Muscle of leg (tissue), 11 donors: Measurements from ENCODE around the gene VSTM2L. TPM values are rescaled to one million over a fixed set of nuclear protein-coding genes. Genes with fewer than 3 reads are reported as not detected.

ENCODE experiments used
- DNase-seq: peaks from one replicate; pipeline ENCODE4 v3.0.0; 2013
- H3K27ac ChIP-seq: one replicate; pipeline ENCODE4 v1.5.1; 2013; ENCODE audit warnings: mild to moderate bottlenecking, low read length, control low read depth
- H3K27me3 ChIP-seq: one replicate; pipeline ENCODE4 v1.6.1; 2013; ENCODE audit warnings: low read length; ENCODE audit not compliant: control insufficient read depth, insufficient read depth
- H3K36me3 ChIP-seq: one replicate; pipeline ENCODE4 v1.6.1; 2013; ENCODE audit warnings: low read length; ENCODE audit not compliant: control insufficient read depth, insufficient read depth
- H3K4me1 ChIP-seq: one replicate; pipeline ENCODE4 v1.6.1; 2013; ENCODE audit warnings: low read length; ENCODE audit not compliant: control insufficient read depth, insufficient read depth
- H3K4me3 ChIP-seq: one replicate; pipeline ENCODE4 v1.5.1; 2013; ENCODE audit warnings: low read length, control low read depth
- H3K9me3 ChIP-seq: replicated peaks from 2 replicates; pipeline ENCODE4 v1.6.1; 2013; ENCODE audit warnings: low read depth, low read length; ENCODE audit not compliant: control insufficient read depth
- WGBS: methylation state at CpG from one replicate; pipeline ENCODE4 v1.1.5; 2013; ENCODE audit warnings: missing lambda C conversion rate; ENCODE audit not compliant: insufficient coverage; 5-methylcytosine and 5-hydroxymethylcytosine counted together
- polyA plus RNA-seq, 8 donors: library from polyadenylated mRNA; unstranded; fragments of 120-200 nt; gene quantifications; one replicate each; pipeline versions ENCODE4 v1.2.1 to v1.2.3, GENCODE V29; 2013; ENCODE audit warnings: inconsistent platforms in 1 of 8, low replicate concordance in 1 of 8; ENCODE audit not compliant: insufficient read length in 8 of 8, insufficient read depth in 1 of 8
- total RNA-seq: library from RNA; stranded (reverse); fragments of 120-200 nt; gene quantifications from one replicate; pipeline ENCODE4 v1.2.4, GENCODE V29; 2013

The VSTM2L gene
- total and polyA plus RNA-seq, 9 donors, result 1.6 to 7.1 (median 3.0) TPM

DNA sequence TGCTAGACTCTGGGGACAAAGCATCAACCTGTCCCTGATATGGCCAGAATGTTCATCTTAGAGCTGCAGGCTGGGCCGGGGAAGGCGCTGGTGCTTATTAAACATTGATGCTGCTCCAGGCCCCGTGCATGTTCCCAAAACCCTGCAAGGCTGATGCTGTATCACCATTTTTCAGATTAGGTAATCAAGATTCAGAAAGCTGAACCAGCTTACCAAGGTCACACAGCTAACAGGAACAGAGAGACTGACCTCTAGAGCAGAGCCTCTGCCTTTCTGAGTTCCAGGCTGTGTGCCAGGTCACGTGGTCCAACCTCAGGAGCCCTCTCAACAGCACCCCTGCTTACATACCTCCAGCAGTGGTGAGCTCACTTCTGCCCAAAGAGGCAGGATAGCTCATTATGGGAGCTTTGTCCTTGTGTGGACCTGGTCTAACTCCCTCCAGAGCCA lies 16.1 kb upstream of the VSTM2L start:
- WGBS, result 71% methylated on average over 3 of the region's 4 CpGs
- Histone ChIP-seq H3K9me3 (no peaks in the 10 kb centered on the region), H3K36me3 (no peaks in the 10 kb centered on the region), H3K27me3 (peaks cover 10% of the 10 kb centered on the region), H3K4me3 (no peak overlapping the region), H3K27ac (no peak overlapping the region), H3K4me1 (peaks cover 32% of the 10 kb centered on the region)
- no peak for DNase-seq

DNA sequence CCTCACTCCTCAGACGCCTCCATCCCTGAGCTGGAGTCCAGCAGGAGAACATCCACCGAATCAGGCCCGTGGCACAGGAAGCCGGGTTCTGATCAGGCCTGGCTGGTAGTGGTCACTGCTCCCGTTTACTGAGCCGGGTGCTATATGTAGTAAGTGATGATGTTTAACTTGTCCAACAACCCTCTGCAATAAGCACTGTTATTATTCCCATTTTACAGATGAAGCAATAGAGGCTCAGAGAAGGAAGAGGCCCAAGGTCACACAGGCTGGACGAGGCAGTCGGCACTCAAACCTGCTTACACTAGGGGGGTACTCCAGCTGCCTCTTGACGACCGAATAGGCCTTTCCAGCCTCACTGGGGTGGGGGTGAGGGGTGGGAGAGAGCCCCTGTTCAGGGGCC lies 14.3 kb upstream of the VSTM2L start:
- 75% methylated on average over 2 of the region's 10 CpGs for WGBS
- Histone ChIP-seq H3K4me1 (peaks cover 15% of the 10 kb centered on the region), H3K27me3 (peaks cover 9% of the 10 kb centered on the region), H3K4me3 (no peak overlapping the region), H3K27ac (no peak overlapping the region), H3K9me3 (no peaks in the 10 kb centered on the region), H3K36me3 (no peaks in the 10 kb centered on the region)
- DNase-seq, result no peak

DNA sequence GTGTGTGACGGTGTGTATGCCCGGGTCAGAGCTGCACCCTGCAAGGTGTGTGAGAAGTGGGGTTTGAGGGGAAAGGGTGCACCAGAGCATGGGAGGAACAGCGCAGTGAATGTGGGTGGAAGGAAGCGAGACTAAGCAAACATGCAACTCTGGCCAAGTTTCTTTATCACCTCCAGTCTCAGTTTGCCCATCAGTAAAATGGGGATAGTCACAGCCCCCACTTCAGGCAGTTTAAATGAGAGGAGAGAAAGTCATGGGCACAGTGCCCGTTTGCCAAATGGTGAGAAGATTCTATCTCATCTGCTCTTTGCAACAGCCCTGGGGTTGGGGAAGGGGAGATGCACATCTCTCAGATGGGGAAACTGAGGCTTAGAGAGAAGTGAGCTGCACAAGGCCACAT lies 12.8 kb upstream of the VSTM2L start:
- no peak overlapping the region for H3K4me3 ChIP-seq
- H3K4me1 ChIP-seq, result peaks cover 15% of the 10 kb centered on the region
- H3K27ac ChIP-seq, result no peak overlapping the region
- no peak for DNase-seq
- peaks cover 9% of the 10 kb centered on the region for H3K27me3 ChIP-seq
- H3K9me3 ChIP-seq, result no peaks in the 10 kb centered on the region
- H3K36me3 ChIP-seq, result no peaks in the 10 kb centered on the region
- WGBS, result 82% methylated on average over 5 of the region's 5 CpGs

DNA sequence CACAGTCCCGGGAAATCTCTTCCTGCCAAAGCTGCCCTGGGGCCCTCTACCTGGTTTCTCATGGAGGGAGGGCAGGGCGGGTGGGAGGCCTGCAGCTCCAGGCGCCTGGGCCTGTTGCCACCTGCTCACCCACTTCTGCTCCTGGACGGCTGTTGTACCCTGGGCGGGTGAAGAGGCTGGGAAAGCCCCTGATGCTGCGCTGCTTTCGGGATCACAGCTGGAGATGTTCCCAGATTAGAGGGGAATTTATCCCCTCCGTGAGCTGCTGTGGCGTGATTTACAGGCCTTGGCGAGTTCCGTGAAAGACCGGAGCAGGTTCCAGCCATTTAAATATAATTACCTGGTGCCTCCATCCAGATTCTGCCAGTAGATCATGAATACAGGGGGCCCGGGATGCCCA lies 12.3 kb upstream of the VSTM2L start:
- peaks cover 9% of the 10 kb centered on the region for H3K27me3 ChIP-seq
- H3K27ac ChIP-seq, result no peak overlapping the region
- H3K4me3 ChIP-seq, result no peak overlapping the region
- DNase-seq, result no peak
- no peaks in the 10 kb centered on the region for H3K9me3 ChIP-seq
- peaks cover 15% of the 10 kb centered on the region for H3K4me1 ChIP-seq
- no peaks in the 10 kb centered on the region for H3K36me3 ChIP-seq
- 33% methylated on average over 7 of the region's 13 CpGs for WGBS

DNA sequence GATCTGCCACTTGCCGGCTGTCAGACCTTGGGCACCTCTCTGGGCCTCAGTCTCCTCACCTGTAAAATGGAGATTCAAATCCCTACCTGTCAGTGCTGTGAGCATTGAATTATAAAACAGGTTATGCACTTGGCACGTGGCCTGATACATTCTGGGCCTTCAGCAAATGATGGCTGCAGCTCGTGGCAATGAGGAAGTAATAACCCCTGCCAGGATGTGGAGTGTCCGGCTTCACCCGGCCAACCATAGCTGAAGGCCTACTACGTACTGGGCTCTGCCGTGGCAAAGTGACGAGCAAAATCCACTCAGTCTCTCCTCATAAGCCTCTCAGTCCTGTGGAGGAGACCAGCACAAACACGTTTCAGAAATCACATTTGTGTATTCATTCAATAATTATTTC lies 10.9 kb upstream of the VSTM2L start:
- Histone ChIP-seq H3K4me1 (peaks cover 7% of the 10 kb centered on the region), H3K27me3 (peaks cover 4% of the 10 kb centered on the region), H3K27ac (no peak overlapping the region), H3K4me3 (no peak overlapping the region), H3K9me3 (no peaks in the 10 kb centered on the region), H3K36me3 (no peaks in the 10 kb centered on the region)
- WGBS, result 64% methylated on average over 6 of the region's 9 CpGs
- DNase-seq, result no peak

DNA sequence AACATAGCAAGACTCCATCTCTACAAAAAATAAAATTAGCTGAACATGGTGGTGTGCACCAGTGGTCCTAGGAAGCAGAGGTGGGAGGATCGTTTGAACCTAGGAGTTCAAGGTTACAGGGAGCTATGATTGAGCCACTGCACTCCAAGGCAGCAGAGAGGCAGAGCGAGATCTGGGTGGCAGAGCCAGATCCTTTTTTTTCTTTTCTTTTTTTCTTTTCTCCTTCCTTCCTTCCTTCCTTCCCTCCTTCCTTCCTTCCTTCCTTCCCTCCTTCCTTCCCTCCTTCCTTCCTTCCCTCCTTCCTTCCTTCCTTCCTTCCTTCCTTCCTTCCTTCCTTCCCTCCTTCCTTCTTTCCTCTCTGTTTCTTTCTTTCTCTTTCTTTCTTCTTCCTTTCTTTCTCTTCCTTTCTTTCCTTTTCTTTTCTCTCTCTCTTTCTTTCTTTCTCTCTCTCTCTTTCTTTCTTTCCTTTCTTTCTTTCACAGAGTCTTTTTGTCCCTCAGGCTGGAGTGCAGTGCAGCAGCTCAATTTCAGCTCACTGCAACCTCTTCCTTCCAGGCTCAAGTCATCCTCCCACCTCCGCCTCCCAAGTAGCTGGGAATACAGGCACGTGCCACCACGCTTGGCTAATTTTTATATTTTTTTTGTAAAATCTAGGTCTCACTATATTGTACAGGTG lies 9.2 kb upstream of the VSTM2L start:
- peaks cover 9% of the 10 kb centered on the region for H3K27me3 ChIP-seq
- DNase-seq, result no peak
- H3K27ac ChIP-seq, result no peak overlapping the region
- no peak overlapping the region for H3K4me3 ChIP-seq
- H3K9me3 ChIP-seq, result no peaks in the 10 kb centered on the region
- peaks cover 8% of the 10 kb centered on the region for H3K4me1 ChIP-seq
- WGBS, result 100% methylated on average over 1 of the region's 5 CpGs
- no peaks in the 10 kb centered on the region for H3K36me3 ChIP-seq

DNA sequence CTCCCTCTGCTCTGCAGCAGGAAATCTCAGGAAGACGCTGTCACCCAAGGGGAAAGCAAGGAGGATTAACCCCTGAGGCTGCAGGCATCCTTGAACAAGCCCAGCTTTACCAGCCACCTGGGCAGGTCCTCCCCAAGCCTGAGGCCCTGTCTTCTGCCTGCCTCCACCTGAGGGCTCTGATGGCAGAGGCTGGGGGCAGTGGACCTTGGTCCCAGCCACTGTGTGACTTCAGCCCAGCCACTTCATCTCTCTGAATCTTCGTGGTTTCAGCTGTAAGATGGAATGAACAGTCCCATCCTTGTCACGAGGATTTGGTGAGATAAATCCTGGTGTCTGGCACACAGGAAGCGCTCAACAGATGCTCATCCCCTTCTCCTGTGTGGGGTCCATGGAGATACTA lies 8.5 kb upstream of the VSTM2L start:
- Histone ChIP-seq H3K27ac (no peak overlapping the region), H3K36me3 (no peaks in the 10 kb centered on the region), H3K4me1 (peaks cover 8% of the 10 kb centered on the region), H3K4me3 (no peak overlapping the region), H3K27me3 (peaks cover 15% of the 10 kb centered on the region), H3K9me3 (no peaks in the 10 kb centered on the region)
- 67% methylated on average over 3 of the region's 4 CpGs for WGBS
- DNase-seq, result no peak

DNA sequence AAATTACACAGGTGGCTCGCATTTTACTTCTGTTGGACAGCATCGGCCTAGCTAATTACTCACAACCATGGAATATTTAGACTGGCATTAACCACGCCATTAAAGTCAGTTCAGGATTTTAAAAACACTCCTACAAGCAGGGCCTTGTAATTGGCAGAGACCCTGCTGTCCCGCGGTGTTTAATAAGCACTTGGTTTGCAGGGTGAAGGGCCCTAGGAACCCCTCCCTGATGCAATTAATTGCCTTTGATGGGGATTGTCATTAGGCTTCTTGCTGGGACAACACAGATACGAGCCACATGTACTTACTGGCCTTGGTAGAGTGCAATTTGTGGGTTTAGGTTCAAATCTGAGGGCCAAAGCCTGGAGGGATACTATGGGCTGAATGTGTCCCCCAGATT lies 7.8 kb upstream of the VSTM2L start:
- Histone ChIP-seq H3K9me3 (no peaks in the 10 kb centered on the region), H3K36me3 (no peaks in the 10 kb centered on the region), H3K27ac (no peak overlapping the region), H3K4me3 (no peak overlapping the region), H3K4me1 (peaks cover 8% of the 10 kb centered on the region), H3K27me3 (peaks cover 18% of the 10 kb centered on the region)
- WGBS, result 64% methylated on average over 3 of the region's 6 CpGs
- DNase-seq, result no peak

DNA sequence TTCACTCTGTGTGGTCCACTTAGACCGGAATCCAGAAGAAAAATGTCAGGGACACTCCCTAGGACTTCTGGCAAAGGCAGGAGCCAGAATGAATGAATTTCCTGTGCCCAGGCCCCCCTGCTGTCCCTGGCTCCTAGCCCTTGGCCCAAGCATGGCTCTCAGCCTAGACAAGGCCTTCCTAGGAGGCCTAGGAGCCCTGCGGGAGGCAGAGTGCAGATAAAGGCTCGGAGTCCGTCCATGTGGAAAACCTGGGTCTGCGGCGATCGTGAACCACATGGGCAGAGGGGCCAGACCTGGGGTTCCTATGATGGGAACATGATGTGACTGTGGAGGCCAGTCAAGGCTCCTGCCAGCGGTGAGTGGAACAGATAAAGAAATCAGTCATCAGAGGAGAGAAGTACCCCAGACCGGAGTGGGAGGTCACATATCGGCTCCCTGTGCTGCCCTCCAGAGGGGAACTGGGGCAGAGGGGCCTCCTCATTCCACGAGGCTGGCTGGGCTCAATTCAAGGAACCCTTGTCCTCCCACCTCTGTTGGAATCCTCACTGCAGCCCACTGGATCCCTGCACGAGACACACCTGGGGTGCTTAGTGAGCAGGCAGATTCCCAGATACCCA lies 5.9 kb upstream of the VSTM2L start:
- no peaks in the 10 kb centered on the region for H3K9me3 ChIP-seq
- peaks cover 6% of the 10 kb centered on the region for H3K4me1 ChIP-seq
- no peaks in the 10 kb centered on the region for H3K36me3 ChIP-seq
- no peak overlapping the region for H3K4me3 ChIP-seq
- DNase-seq, result no peak
- H3K27ac ChIP-seq, result no peak overlapping the region
- peaks cover 35% of the 10 kb centered on the region for H3K27me3 ChIP-seq
- WGBS, result 33% methylated on average over 9 of the region's 12 CpGs

DNA sequence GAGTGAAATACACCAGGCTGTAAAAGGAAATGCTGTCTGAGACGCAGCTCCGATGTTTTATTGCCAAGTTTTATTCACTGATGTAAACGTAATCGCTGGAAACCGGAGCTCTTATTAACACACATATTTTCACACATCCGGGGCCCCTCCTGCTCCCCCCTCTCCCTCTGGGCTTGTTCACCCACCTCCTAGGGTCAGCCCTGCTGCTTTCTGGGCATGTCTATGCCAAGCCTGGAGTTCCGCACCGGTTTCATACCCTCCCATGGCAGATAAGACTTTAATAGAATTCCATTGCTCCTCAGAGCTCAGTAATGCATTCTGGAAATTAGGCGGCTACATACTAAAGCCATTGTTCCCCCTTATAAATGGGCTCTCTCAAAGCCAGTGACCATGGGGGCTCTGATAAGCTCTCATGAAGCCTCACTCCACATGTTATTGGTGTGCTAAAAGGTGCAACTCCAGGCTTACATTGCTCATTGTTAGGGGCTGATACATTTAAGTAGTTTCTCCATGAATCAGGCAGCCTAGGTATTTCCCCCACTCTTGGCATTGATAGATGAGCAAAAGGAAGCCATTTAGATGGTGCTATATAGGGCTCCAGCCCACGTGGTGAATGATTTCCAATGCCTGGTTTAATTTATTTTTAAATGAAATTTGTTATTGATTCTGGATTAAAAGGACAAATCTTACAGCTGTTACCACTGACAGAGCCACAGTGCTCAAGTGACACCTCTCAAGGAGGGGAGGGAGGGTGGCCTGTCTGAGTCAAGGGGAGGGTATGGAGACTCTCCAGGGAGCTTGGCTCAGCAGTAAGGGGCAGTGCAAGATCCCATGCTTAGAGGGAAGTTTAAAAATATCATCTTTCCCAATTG lies 4.5 kb upstream of the VSTM2L start:
- 55% methylated on average over 7 of the region's 10 CpGs for WGBS
- Histone ChIP-seq H3K9me3 (no peaks in the 10 kb centered on the region), H3K4me1 (peaks cover 11% of the 10 kb centered on the region), H3K27me3 (peaks cover 43% of the 10 kb centered on the region), H3K27ac (no peak overlapping the region), H3K4me3 (no peak overlapping the region), H3K36me3 (no peaks in the 10 kb centered on the region)
- DNase-seq, result no peak
